Activated CD4-positive, CD25-positive, alpha-beta regulatory T cell (primary cell): Measurements from ENCODE around the gene USPL1.

ENCODE experiments used
- DNase-seq, 4 experiments: peaks; one replicate each; lab custom pipeline; 2025; lab: John Stamatoyannopoulos, UW

Gene USPL1

GRCh38 chr13:30659980-30660379, 42.3 kb downstream of the USPL1 start:
- no peak for DNase-seq

GRCh38 chr13:30660796-30661195, 43.1 kb downstream of the USPL1 start:
- no peak for DNase-seq

- DNase-seq = no peak
These were observed 47.1 kb downstream of the USPL1 start for GRCh38 chr13:30664689-30665275.

- DNase-seq = no peak
These were observed 47.9 kb downstream of the USPL1 start for GRCh38 chr13:30665638-30666037.

- no peak for DNase-seq
These were observed 48.4 kb downstream of the USPL1 start for GRCh38 chr13:30666113-30666512.

GRCh38 chr13:30667014-30667413, 49.3 kb downstream of the USPL1 start:
- no peak for DNase-seq

- DNase-seq = no peak
These were observed 50.6 kb downstream of the USPL1 start for GRCh38 chr13:30668312-30668711.

GRCh38 chr13:30671271-30671815, 53.6 kb downstream of the USPL1 start:
- DNase-seq = no peak

GRCh38 chr13:30673669-30674521, 56.2 kb downstream of the USPL1 start:
- peak; percentile 77 to 89 (median 80) for DNase-seq

- DNase-seq = no peak
These were observed 58.0 kb downstream of the USPL1 start for GRCh38 chr13:30675717-30676116.

- no peak for DNase-seq
These were observed 59.0 kb downstream of the USPL1 start for GRCh38 chr13:30676672-30677071.

- no peak for DNase-seq
These were observed 62.0 kb downstream of the USPL1 start for GRCh38 chr13:30679483-30680330.

GRCh38 chr13:30681843-30682242, 64.1 kb downstream of the USPL1 start:
- DNase-seq = no peak

GRCh38 chr13:30685320-30685859, 67.7 kb downstream of the USPL1 start:
- no peak for DNase-seq

- no peak for DNase-seq
These were observed 68.3 kb downstream of the USPL1 start for GRCh38 chr13:30685987-30686386.

- DNase-seq = no peak
These were observed 69.9 kb downstream of the USPL1 start for GRCh38 chr13:30687601-30688000.

GRCh38 chr13:30689752-30690151, 72.0 kb downstream of the USPL1 start:
- no peak for DNase-seq

GRCh38 chr13:30690282-30691188, 72.8 kb downstream of the USPL1 start:
- DNase-seq = no peak

- DNase-seq = no peak
These were observed 74.4 kb downstream of the USPL1 start for GRCh38 chr13:30692113-30692512.

- no peak for DNase-seq
These were observed 78.8 kb downstream of the USPL1 start for GRCh38 chr13:30696278-30697176.
